AG09309 (cell line): Measurements from ENCODE around the gene GRP.
A peak's percentile ranks its signal among the peaks of the same experiment; 100 is the strongest.
"Not testable (repeated sequence)": the region's sequence is repeated elsewhere in the genome, so short reads cannot be mapped to it uniquely, and the experiment has no call there.

ENCODE experiments used
- DNase-seq: peaks from one replicate; pipeline ENCODE4 v3.0.0-alpha.2; 2010; ENCODE audit warnings: low read depth
- H3K4me3 ChIP-seq: 2 replicates; pipeline ENCODE4 v1.5.1; 2011; ENCODE audit warnings: mild to moderate bottlenecking, low read depth, low read length, moderate library complexity; ENCODE audit not compliant: control insufficient read depth
- TF ChIP-seq, protein P1 (sequence below): IDR thresholded peaks from 2 replicates; pipeline ENCODE4 v1.5.1; 2011; ENCODE audit warnings: mild to moderate bottlenecking, low read depth, low read length, inconsistent platforms; ENCODE audit not compliant: insufficient read depth, control insufficient read depth; ENCODE audit errors: missing control alignments

Gene GRP

DNA sequence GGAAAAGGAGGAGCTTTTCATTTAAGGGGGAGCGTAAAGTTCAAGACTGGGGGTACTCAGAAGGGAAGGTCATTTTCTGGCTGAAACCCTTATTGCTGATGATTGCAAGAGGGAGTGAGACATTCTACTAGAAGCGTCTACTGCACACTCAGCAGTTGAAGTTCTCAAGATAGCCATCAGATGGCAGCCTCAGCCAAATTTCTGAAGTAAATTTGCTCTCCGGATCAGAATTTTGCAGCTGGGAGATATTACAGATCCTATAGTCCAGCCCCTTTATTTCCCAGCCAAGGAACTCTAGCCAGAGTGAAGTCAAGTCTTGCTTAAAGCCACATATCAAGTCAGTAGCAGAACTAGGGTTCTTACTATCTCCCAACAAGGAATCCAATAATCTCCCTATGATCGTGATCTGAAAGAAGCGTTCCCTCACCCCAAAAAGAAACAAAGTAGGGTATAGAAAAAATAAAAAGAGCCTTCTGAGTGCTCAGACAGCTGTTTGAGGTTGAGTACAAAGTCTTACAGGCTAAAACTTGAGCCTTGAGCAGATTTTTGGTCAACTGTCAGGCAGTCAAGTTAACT is 29.3 kb downstream of the GRP start:
- no peak overlapping the region for H3K4me3 ChIP-seq
- TF ChIP-seq, protein P1, sequence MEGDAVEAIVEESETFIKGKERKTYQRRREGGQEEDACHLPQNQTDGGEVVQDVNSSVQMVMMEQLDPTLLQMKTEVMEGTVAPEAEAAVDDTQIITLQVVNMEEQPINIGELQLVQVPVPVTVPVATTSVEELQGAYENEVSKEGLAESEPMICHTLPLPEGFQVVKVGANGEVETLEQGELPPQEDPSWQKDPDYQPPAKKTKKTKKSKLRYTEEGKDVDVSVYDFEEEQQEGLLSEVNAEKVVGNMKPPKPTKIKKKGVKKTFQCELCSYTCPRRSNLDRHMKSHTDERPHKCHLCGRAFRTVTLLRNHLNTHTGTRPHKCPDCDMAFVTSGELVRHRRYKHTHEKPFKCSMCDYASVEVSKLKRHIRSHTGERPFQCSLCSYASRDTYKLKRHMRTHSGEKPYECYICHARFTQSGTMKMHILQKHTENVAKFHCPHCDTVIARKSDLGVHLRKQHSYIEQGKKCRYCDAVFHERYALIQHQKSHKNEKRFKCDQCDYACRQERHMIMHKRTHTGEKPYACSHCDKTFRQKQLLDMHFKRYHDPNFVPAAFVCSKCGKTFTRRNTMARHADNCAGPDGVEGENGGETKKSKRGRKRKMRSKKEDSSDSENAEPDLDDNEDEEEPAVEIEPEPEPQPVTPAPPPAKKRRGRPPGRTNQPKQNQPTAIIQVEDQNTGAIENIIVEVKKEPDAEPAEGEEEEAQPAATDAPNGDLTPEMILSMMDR, result peak; percentile 78
- DNase-seq, result peak; percentile 77

DNA sequence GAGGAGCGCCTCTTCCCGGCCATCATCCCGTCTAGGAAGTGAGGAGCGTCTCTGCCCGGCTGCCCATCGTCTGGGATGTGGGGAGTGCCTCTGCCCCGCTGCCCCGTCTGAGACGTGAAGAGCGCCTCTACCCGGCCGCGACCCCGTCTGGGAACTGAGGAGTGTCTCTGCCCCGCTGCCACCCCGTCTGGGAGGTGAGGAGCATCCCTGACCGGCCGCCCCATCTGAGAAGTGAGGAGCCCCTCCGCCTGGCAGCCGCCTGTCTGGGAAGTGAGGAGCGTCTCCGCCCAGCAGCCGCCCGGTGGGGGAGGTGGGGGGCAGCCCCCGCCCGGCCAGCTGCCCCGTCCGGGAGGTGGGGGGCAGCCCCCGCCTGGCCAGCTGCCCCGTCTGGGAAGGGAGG is 35.5 kb downstream of the GRP start:
- H3K4me3 ChIP-seq, DNase-seq: not testable (repeated sequence)

DNA sequence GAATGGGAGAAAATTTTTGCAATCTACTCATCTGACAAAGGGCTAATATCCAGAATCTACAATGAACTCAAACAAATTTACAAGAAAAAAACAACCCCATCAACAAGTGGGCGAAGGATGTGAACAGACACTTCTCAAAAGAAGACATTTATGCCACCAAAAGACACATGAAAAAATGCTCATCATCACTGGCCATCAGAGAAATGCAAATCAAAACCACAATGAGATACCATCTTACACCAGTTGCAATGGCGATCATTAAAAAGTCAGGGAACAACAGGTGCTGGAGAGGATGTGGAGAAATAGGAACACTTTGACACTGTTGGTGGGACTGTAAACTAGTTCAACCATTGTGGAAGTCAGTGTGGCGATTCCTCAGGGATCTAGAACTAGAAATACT is 41.9 kb downstream of the GRP start:
- DNase-seq, result not testable (repeated sequence)

DNA sequence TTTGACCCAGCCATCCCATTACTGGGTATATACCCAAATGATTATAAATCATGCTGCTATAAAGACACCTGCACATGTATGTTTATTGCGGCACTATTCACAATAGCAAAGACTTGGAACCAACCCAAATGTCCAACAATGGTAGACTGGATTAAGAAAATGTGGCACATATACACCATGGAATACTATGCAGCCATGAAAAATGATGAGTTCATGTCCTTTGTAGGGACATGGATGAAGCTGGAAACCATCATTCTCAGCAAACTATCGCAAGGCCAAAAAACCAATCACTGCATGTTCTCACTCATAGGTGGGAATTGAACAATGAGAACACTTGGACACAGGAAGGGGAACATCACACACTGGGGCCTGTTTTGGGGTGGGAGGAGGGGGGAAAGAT is 42.3 kb downstream of the GRP start:
- DNase-seq, H3K4me3 ChIP-seq: not testable (repeated sequence)

More for the DNA sequence above, 41.9 kb downstream of the GRP start:
- H3K4me3 ChIP-seq, result not testable (repeated sequence)

DNA sequence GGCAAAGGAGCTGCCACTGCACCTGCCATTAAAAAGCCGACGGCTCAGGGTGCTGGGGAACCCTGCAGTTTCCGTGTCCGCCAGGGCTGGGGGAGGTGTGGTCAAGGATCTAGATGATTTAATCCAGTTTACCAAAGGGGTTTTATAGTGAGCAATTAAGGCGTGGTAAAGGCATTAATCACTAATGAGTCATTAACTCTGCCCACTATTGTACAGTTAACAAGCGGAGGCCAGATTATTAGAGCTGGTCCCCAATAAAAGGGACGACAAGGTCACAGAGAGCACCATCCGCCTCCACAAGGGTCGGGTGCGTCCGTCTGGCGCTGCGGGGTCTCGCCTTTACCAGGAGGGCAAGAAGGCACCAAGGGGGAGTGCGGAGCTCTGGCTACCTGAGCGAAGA is 43.7 kb downstream of the GRP start:
- TF ChIP-seq, protein P1, result no peak
- no peak for DNase-seq
- H3K4me3 ChIP-seq, result no peak overlapping the region

DNA sequence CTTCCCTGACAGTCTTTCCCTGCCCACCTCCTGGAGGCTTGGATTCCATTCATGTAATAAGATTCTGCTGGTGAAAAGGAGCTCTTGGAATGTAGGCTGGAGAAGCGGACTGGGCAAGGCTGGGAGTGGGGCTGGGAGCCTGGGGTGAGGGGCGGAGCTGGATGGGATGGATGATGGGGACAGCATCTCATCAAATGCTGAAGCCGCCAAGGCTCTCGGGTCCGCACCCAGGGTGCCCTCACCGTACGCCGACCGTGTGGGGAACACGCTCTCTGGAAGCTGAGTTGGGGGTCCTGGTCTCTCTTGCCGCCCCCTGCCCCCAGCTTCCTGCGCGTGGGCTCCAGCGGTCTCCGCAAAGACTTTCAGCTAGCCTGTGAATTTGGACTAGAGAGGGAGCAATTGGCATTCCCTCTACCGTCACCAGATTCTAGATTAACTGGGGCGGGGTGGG is 44.2 kb downstream of the GRP start:
- TF ChIP-seq, protein P1, result no peak
- no peak for DNase-seq
- no peak overlapping the region for H3K4me3 ChIP-seq

DNA sequence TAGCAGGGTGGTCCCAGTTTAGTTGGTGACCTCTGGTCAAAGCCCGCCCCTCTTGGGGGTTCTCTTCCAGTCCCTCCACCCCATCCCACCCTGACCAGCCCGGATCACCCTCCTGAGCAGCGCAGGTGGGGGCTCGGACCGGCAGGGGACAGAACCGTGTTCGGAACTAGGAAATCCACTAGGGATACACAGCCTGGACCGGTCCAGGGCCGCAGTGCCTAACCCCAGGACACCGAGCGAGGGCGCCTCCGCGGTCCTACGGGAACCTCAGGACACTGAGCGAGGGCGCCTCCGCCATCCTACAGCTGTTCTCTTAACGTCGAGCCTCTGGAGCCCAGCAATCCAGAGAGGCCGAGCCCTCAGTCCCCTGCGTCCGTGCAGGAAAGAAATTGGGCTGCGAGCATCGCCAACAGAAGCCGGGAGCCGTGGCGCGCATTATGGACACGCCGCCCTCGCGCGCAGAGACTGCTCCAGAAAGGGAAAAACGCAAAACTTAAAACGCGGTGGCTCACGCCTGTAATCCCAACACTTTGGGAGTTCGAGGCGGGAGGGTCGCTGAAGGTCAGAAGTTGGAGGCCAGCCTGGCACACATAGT is 44.8 kb downstream of the GRP start:
- TF ChIP-seq, protein P1, result no peak
- no peak overlapping the region for H3K4me3 ChIP-seq
- no peak for DNase-seq

DNA sequence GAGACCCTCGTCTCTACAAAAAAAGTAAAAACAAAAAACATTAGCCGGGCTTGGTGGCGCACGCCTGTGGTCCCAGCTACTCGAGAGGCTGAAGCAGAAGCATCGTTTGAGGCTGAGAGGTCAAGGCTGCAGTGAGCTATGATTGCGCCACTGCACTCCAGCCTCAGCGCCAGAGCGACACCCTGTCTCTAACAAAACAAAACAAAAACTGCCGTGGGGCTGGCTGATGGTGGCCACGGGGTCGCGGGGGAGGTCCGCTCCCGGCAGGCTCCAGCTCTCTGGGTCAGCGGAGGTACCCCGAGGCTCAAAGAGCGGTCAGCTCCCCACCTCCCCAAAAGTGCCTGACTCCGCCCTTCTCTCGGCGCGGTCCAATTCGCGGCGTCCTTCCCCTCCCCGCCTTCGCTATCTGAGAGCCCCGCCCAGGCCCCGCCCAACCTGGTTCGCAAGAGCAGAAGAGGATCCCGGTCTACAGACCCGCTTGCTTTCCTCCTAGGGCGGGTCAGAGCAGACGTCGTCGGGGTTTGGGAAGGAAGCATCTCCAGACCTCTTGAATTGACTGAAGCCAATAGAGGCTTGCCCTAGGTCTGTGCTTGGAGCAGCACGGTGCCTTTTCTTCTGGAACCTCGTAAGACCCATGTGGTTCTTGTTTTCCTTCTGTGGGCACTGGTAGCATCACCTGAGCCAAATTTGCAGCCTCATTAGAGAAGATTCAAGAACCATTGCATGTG is 45.5 kb downstream of the GRP start:
- DNase-seq, result no peak
- peak overlapping the region; percentile 36 for H3K4me3 ChIP-seq
- TF ChIP-seq, protein P1, result no peak
